ENCODE measurements around the gene CLEC18A. TPM values are rescaled to one million over a fixed set of nuclear protein-coding genes. Genes with fewer than 3 reads are reported as not detected.

Gene CLEC18A
- total RNA-seq, 2 donors from 2014 or later: 0.47 TPM; not detected in 1

GRCh38 chr16:69932228-69932627 is 18.9 kb upstream of the CLEC18A start:
- Histone ChIP-seq H3K9me3 (no peaks in the 10 kb centered on the region), H3K27me3 (no peaks in the 10 kb centered on the region), H3K4me3 (no peak overlapping the region), H3K36me3 (peaks cover 62% of the 10 kb centered on the region), H3K27ac (no peak overlapping the region), H3K4me1 (peaks cover 0 to 23% of the 10 kb centered on the region in 2 donors)
- DNase-seq (ENCODE audit: low spot score): no peak
- TF ChIP-seq CTCF (IDR thresholded peaks at IDR 0.05): no peak

GRCh38 chr16:69932691-69933392 is 18.3 kb upstream of the CLEC18A start:
- no peak for DNase-seq (ENCODE audit: low spot score)
- H3K27me3 ChIP-seq: no peaks in the 10 kb centered on the region
- H3K4me1 ChIP-seq: peaks cover 0 to 16% of the 10 kb centered on the region in 2 donors
- peaks cover 69% of the 10 kb centered on the region for H3K36me3 ChIP-seq
- H3K27ac ChIP-seq: no peak overlapping the region
- no peak overlapping the region for H3K4me3 ChIP-seq
- H3K9me3 ChIP-seq: no peaks in the 10 kb centered on the region
- TF ChIP-seq CTCF (IDR thresholded peaks at IDR 0.05): no peak

- Histone ChIP-seq H3K4me1 (peaks cover 0 to 6% of the 10 kb centered on the region in 2 donors), H3K4me3 (no peak overlapping the region), H3K36me3 (peaks cover 78% of the 10 kb centered on the region), H3K9me3 (no peaks in the 10 kb centered on the region), H3K27me3 (no peaks in the 10 kb centered on the region), H3K27ac (no peak overlapping the region)
- no peak for DNase-seq (ENCODE audit: low spot score)
- no peak for TF ChIP-seq CTCF (IDR thresholded peaks at IDR 0.05)
Observed at GRCh38 chr16:69934044-69934443, 17.1 kb upstream of the CLEC18A start.

GRCh38 chr16:69934751-69935150 is 16.4 kb upstream of the CLEC18A start:
- H3K27me3 ChIP-seq: no peaks in the 10 kb centered on the region
- no peak overlapping the region for H3K4me3 ChIP-seq
- H3K4me1 ChIP-seq: peaks cover 0 to 4% of the 10 kb centered on the region in 2 donors
- TF ChIP-seq CTCF (IDR thresholded peaks at IDR 0.05): no peak
- DNase-seq (ENCODE audit: low spot score): no peak
- H3K9me3 ChIP-seq: no peaks in the 10 kb centered on the region
- H3K27ac ChIP-seq: no peak overlapping the region
- peaks cover 85% of the 10 kb centered on the region for H3K36me3 ChIP-seq

GRCh38 chr16:69935278-69935711 is 15.8 kb upstream of the CLEC18A start:
- Histone ChIP-seq H3K4me1 (no peaks in the 10 kb centered on the region), H3K27me3 (no peaks in the 10 kb centered on the region), H3K9me3 (no peaks in the 10 kb centered on the region), H3K4me3 (no peak overlapping the region), H3K36me3 (peaks cover 91% of the 10 kb centered on the region), H3K27ac (no peak overlapping the region)
- TF ChIP-seq CTCF (IDR thresholded peaks at IDR 0.05): no peak
- DNase-seq (ENCODE audit: low spot score): no peak

GRCh38 chr16:69935740-69936139 is 15.4 kb upstream of the CLEC18A start:
- Histone ChIP-seq H3K27me3 (no peaks in the 10 kb centered on the region), H3K27ac (no peak overlapping the region), H3K36me3 (peaks cover 93% of the 10 kb centered on the region), H3K9me3 (no peaks in the 10 kb centered on the region), H3K4me3 (no peak overlapping the region), H3K4me1 (no peaks in the 10 kb centered on the region)
- no peak for TF ChIP-seq CTCF (IDR thresholded peaks at IDR 0.05)
- DNase-seq (ENCODE audit: low spot score): no peak
